Progenitor cell of endocrine pancreas (in vitro differentiated cells): ENCODE results near the gene MAP3K7. TPM values are rescaled to one million over a fixed set of nuclear protein-coding genes. Genes with fewer than 3 reads are reported as not detected.

Experiments
- DNase-seq: peaks from one replicate; pipeline ENCODE4 v3.0.0; 2021; ENCODE audit warnings: low spot score; ENCODE audit not compliant: unreplicated experiment
- H3K27ac Mint-ChIP-seq: 2 replicates; pipeline ENCODE4 v1.8.0; 2021; ENCODE audit warnings: mild to moderate bottlenecking, moderate library complexity, mixed read lengths
- H3K27me3 Mint-ChIP-seq: 2 replicates; pipeline ENCODE4 v1.8.0; 2021; ENCODE audit warnings: mixed read lengths
- H3K36me3 Mint-ChIP-seq: 2 replicates; pipeline ENCODE4 v1.8.0; 2022; ENCODE audit warnings: mixed read lengths; ENCODE audit not compliant: insufficient read depth
- H3K4me1 Mint-ChIP-seq: 2 replicates; pipeline ENCODE4 v1.8.0; 2021; ENCODE audit warnings: low read depth, mixed read lengths
- H3K4me3 Mint-ChIP-seq: 2 replicates; pipeline ENCODE4 v1.8.0; 2021; ENCODE audit warnings: low read depth, mild to moderate bottlenecking, moderate library complexity, mixed read lengths
- H3K9me3 Mint-ChIP-seq: 2 replicates; pipeline ENCODE4 v1.8.0; 2021; ENCODE audit warnings: low read depth, mixed read lengths
- total RNA-seq: library from RNA; stranded (reverse); gene quantifications from 2 replicates; pipeline ENCODE4 v1.2.1, GENCODE V29; 2021
- TF ChIP-seq, protein P1 (sequence below): fragments of 200-600 bp; sonication (generic); IDR thresholded peaks from one replicate; pipeline ENCODE4 v1.5.0; 2021; ENCODE audit warnings: antibody characterized with exemption, mild to moderate bottlenecking; ENCODE audit not compliant: unreplicated experiment

Gene MAP3K7
- total RNA-seq, 1 donor from 2014 or later = 41.6 TPM

DNA sequence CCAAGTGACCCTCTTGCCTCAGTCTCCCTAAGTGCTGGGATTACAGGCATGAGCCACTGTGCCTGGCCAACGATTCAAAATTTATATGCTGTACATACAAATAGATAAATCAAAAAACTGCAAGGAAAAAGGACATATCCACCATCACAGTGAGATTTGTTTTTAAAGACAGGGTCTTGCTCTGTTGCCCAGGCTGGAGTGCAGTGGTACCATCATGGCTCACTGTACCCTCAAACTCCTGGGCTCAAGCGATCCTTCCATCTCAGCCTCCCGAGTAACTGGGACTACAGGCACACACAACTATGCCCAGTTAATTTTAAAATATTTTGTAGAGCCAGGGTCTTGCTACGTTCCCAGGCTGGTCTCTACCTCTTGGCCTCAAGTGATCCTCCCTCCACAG lies 61.5 kb downstream of the MAP3K7 start:
- no peak overlapping the region for H3K27ac Mint-ChIP-seq
- no peak for DNase-seq
- no peaks in the 10 kb centered on the region for H3K27me3 Mint-ChIP-seq
- H3K9me3 Mint-ChIP-seq = no peaks in the 10 kb centered on the region
- H3K4me3 Mint-ChIP-seq = no peak overlapping the region
- TF ChIP-seq, protein P1, sequence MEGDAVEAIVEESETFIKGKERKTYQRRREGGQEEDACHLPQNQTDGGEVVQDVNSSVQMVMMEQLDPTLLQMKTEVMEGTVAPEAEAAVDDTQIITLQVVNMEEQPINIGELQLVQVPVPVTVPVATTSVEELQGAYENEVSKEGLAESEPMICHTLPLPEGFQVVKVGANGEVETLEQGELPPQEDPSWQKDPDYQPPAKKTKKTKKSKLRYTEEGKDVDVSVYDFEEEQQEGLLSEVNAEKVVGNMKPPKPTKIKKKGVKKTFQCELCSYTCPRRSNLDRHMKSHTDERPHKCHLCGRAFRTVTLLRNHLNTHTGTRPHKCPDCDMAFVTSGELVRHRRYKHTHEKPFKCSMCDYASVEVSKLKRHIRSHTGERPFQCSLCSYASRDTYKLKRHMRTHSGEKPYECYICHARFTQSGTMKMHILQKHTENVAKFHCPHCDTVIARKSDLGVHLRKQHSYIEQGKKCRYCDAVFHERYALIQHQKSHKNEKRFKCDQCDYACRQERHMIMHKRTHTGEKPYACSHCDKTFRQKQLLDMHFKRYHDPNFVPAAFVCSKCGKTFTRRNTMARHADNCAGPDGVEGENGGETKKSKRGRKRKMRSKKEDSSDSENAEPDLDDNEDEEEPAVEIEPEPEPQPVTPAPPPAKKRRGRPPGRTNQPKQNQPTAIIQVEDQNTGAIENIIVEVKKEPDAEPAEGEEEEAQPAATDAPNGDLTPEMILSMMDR = no peak
- H3K4me1 Mint-ChIP-seq = no peaks in the 10 kb centered on the region
- H3K36me3 Mint-ChIP-seq = peaks cover 7% of the 10 kb centered on the region

DNA sequence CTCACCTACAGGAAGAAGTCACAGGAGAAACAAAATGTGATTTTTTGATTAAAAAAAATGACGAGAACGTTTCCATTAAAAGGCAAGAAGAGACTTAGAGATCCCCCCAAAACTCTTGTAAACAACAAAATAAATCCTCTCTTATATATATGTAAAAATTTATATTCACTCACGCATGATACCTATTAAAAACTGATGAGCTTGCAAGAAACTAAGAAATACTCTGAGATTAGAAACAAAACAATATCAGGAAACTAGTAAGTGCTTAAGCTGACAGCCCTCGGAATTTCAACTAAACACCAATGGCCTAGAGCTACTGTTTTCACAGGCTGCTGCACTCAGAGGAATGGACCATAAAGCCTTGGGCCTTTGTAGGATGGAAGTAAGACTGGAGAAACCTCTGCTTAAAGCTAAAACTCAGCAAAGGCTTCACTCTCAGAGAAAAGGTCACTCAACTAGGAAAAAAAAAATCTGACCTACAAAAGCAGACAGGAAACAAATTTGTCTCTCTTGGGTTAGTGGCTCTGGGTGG lies 63.0 kb downstream of the MAP3K7 start:
- Mint-ChIP-seq H3K4me3 (no peak overlapping the region), H3K4me1 (no peaks in the 10 kb centered on the region), H3K27me3 (no peaks in the 10 kb centered on the region), H3K27ac (no peak overlapping the region), H3K9me3 (no peaks in the 10 kb centered on the region), H3K36me3 (peaks cover 6% of the 10 kb centered on the region)
- TF ChIP-seq, protein P1 = no peak
- no peak for DNase-seq

DNA sequence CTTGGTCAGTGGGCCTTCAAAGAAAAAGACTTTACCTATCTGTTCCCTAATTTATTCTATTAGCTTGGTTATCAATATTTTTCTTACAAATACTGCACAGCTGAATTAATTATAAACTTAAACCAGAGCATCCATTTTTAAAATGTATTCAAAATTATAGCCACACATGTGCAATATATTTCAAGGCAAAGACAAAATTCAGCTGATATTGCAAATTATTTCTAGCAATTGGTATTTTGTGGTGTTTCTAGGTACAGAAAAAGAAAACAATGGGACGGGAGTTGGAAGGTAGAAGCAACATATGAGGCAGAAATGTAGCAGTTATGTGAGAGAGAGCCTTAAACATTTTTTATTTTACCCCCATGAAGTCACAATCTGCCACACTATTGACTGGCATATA lies 64.9 kb downstream of the MAP3K7 start:
- Mint-ChIP-seq H3K4me3 (no peak overlapping the region), H3K9me3 (no peaks in the 10 kb centered on the region), H3K4me1 (no peaks in the 10 kb centered on the region), H3K36me3 (peaks cover 2% of the 10 kb centered on the region), H3K27me3 (no peaks in the 10 kb centered on the region), H3K27ac (no peak overlapping the region)
- DNase-seq = no peak
- TF ChIP-seq, protein P1 = no peak

DNA sequence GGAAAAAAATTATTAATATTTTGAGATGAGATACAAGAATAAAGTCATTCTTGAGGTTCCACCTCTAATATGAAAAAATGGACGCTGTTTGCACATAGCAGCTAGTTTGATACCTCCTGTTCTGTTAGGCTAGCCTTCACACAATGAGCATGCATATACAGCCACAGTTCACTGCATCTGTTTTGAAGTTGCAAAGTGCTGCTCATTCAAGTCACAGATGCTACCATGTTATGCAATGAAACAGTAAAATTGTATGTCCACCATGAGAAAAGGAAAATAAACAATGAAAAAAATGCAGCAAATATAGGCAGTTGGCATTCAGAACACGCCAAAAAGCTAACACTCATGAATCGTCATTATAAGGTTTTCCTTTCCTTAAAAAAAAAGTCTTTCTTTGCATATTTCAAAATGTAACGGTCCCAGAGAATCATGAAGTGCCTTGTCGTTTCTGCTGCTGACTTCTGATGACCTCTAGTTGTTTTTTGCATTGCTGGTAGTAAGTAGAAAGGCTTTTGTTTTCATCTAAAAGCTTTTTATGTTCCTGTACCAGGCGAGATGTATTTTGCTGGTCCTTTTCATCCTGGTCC lies 70.7 kb downstream of the MAP3K7 start:
- H3K4me1 Mint-ChIP-seq = no peaks in the 10 kb centered on the region
- no peak overlapping the region for H3K4me3 Mint-ChIP-seq
- no peak overlapping the region for H3K27ac Mint-ChIP-seq
- no peaks in the 10 kb centered on the region for H3K27me3 Mint-ChIP-seq
- peaks cover 14% of the 10 kb centered on the region for H3K36me3 Mint-ChIP-seq
- DNase-seq = no peak
- TF ChIP-seq, protein P1 = no peak
- H3K9me3 Mint-ChIP-seq = no peaks in the 10 kb centered on the region

DNA sequence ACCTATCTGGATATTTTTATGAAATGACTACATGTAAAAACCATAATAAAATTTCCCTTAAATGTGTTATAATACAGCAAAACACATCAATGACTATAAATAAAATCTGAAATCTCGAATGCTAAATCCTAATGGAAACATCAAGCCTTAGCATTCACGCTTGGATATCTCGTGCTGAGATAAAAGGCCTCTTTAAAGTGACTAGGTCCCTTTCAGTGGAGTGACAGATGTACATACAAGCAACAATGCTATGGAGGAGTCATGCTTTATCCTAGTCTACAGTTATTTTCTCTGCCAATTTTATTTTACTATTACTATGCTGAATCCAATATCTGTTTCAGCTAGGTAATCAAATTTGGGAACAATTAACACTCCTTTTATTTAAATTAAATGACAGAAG lies 72.4 kb downstream of the MAP3K7 start:
- H3K4me1 Mint-ChIP-seq = no peaks in the 10 kb centered on the region
- no peaks in the 10 kb centered on the region for H3K27me3 Mint-ChIP-seq
- H3K9me3 Mint-ChIP-seq = no peaks in the 10 kb centered on the region
- H3K4me3 Mint-ChIP-seq = no peak overlapping the region
- H3K27ac Mint-ChIP-seq = no peak overlapping the region
- no peak for DNase-seq
- H3K36me3 Mint-ChIP-seq = peaks cover 12% of the 10 kb centered on the region
- TF ChIP-seq, protein P1 = no peak
